Endothelial cell of umbilical vein (primary cell): ENCODE data around the gene TECTB. TPM values are rescaled to one million over a fixed set of nuclear protein-coding genes. Genes with fewer than 3 reads are reported as not detected.

ENCODE experiments used
- BruUV-seq: library from RNA; stranded (reverse); fragments of 400-500 nt; replicated peaks from 2 replicates; lab custom pipeline; 2021; lab: Mats Ljungman, UMichigan
- CTCF ChIA-PET: fragments of 300-600, 350-600 bp; sonication (Branson Sonifier 250); formaldehyde crosslinking; loops from one replicate; lab custom pipeline; 2021; ENCODE audit warnings: antibody characterized with exemption, inconsistent platforms; lab: Charles Lee
- POLR2A ChIA-PET: fragments of 300-600, 350-600 bp; sonication (Branson Sonifier 250); formaldehyde crosslinking; loops from one replicate; lab custom pipeline; 2021; ENCODE audit warnings: antibody characterized with exemption, inconsistent platforms; lab: Charles Lee
- DNase-seq: peaks from one replicate; pipeline ENCODE4 v3.0.0-alpha.2; 2011; ENCODE audit warnings: low read depth, low spot score
- FAIRE-seq: peaks from 2 replicates; lab custom pipeline; 2011; peaks lifted over from hg19 to GRCh38; lab: Jason Lieb, UNC
- H2AFZ ChIP-seq: 2 replicates; pipeline ENCODE4 v1.6.0; 2012; ENCODE audit warnings: low read depth, low read length, control low read depth, inconsistent platforms
- H3K27ac ChIP-seq: 2 replicates; pipeline ENCODE4 v1.5.1; 2011; ENCODE audit warnings: low read depth, mild to moderate bottlenecking, control low read depth, low read length, moderate library complexity; ENCODE audit not compliant: insufficient read depth
- H3K27me3 ChIP-seq, 2 experiments: 2 replicates each; pipeline versions ENCODE4 v1.6.0 to v1.6.1; 2011; ENCODE audit warnings: low read length in 2 of 2, mixed read lengths in 1 of 2; ENCODE audit not compliant: control insufficient read depth in 2 of 2, insufficient read depth in 2 of 2
- H3K36me3 ChIP-seq, 2 experiments: 2 replicates in 1 of 2; 3 replicates in 1 of 2; pipeline ENCODE4 v1.5.1; 2011; ENCODE audit warnings: low read length in 2 of 2, mild to moderate bottlenecking in 1 of 2, moderate library complexity in 1 of 2; ENCODE audit not compliant: control insufficient read depth in 2 of 2, insufficient read depth in 2 of 2; ENCODE audit errors: extremely low read depth in 1 of 2
- H3K4me1 ChIP-seq: 3 replicates; pipeline ENCODE4 v1.5.1; 2011; ENCODE audit warnings: mild to moderate bottlenecking, low read length; ENCODE audit not compliant: control insufficient read depth, insufficient read depth; ENCODE audit errors: extremely low read depth
- H3K4me2 ChIP-seq: 2 replicates; pipeline ENCODE4 v1.6.1; 2011; ENCODE audit warnings: low read length, control low read depth, mixed read lengths; ENCODE audit not compliant: insufficient read depth
- H3K4me3 ChIP-seq, 3 experiments: fragments of 200-600 bp in 1 of 3; sonication (generic), shearing (Covaris generic) in 1 of 3; replicated peaks in 1 of 3; 2 replicates each; pipeline ENCODE4 v1.5.1; 2011 to 2016; ENCODE audit warnings: control low read depth in 3 of 3, low read length in 3 of 3, mild to moderate bottlenecking in 2 of 3, inconsistent platforms in 1 of 3, low read depth in 1 of 3, moderate library complexity in 1 of 3; ENCODE audit not compliant: insufficient read depth in 1 of 3
- H3K79me2 ChIP-seq: 2 replicates; pipeline ENCODE4 v1.6.0; 2012; ENCODE audit warnings: low read length, inconsistent platforms; ENCODE audit not compliant: control insufficient read depth, insufficient read depth
- H3K9ac ChIP-seq: replicated peaks from 2 replicates; pipeline ENCODE3; 2011; ENCODE audit warnings: low read length, control low read depth; ENCODE audit not compliant: insufficient read depth; ENCODE audit errors: extremely low read depth
- H3K9me1 ChIP-seq: replicated peaks from 3 replicates; pipeline ENCODE4 v1.6.0; 2011; ENCODE audit warnings: mild to moderate bottlenecking, low read length; ENCODE audit not compliant: control insufficient read depth, insufficient read depth; ENCODE audit errors: extremely low read depth
- H3K9me3 ChIP-seq: replicated peaks from 2 replicates; pipeline ENCODE4 v1.5.1; 2012; ENCODE audit warnings: low read length, inconsistent platforms; ENCODE audit not compliant: control insufficient read depth, insufficient read depth
- H4K20me1 ChIP-seq: replicated peaks from 2 replicates; pipeline ENCODE3; 2011; ENCODE audit warnings: mild to moderate bottlenecking, low read length; ENCODE audit not compliant: control insufficient read depth, insufficient read depth; ENCODE audit errors: extremely low read depth
- EZH2 ChIP-seq: IDR thresholded peaks from 2 replicates; pipeline ENCODE4 v1.6.1; 2012; ENCODE audit warnings: borderline replicate concordance, low read depth, mild to moderate bottlenecking, moderate library complexity, low read length, inconsistent platforms; ENCODE audit not compliant: severe bottlenecking
- FOS ChIP-seq: IDR thresholded peaks from 2 replicates; pipeline ENCODE4 v1.6.1; 2011; ENCODE audit warnings: mild to moderate bottlenecking, low read length, moderate library complexity, borderline replicate concordance; ENCODE audit not compliant: insufficient read depth
- GATA2 ChIP-seq: IDR thresholded peaks from 2 replicates; pipeline ENCODE4 v1.7.0; 2011; ENCODE audit warnings: low read depth, mild to moderate bottlenecking, moderate library complexity, mixed read lengths, low read length; ENCODE audit not compliant: insufficient read length, insufficient read depth
- JUN ChIP-seq: IDR thresholded peaks from 2 replicates; pipeline ENCODE4 v1.6.1; 2011; ENCODE audit warnings: borderline replicate concordance, low read depth; ENCODE audit not compliant: insufficient read length, insufficient read depth
- MYC ChIP-seq: IDR thresholded peaks from one replicate; pipeline ENCODE4 v1.6.1; 2011; ENCODE audit warnings: mild to moderate bottlenecking, low read depth, low read length
- POLR2A ChIP-seq: IDR thresholded peaks from 2 replicates; pipeline ENCODE4 v1.6.1; 2012; ENCODE audit warnings: low read depth, mild to moderate bottlenecking, control low read depth, low read length
- POLR2AphosphoS5 ChIP-seq: IDR thresholded peaks from 2 replicates; pipeline ENCODE4 v1.6.1; 2012; ENCODE audit warnings: low read depth, mild to moderate bottlenecking, control low read depth, low read length, moderate library complexity; ENCODE audit not compliant: insufficient read depth
- dilution Hi-C: fragments of 300-500 bp; cut with MboI; formaldehyde crosslinking; loops from one replicate; pipeline ENCODE4 v1.15.0; 2019; ENCODE audit warnings: low sequenced_read_pairs; ENCODE audit not compliant: extremely low pct_ligation_motif_present
- intact Hi-C: fragments of 100-400 bp; cut with micrococcal nuclease; formaldehyde crosslinking; loops from one replicate; pipeline ENCODE4 v1.10.0; 2022
- polyA plus RNA-seq, 4 experiments: library from polyadenylated mRNA; depleted of rRNA in 3 of 4; stranded (reverse) in 3 of 4; unstranded in 1 of 4; fragments of >200 nt; gene quantifications; 2 replicates each; pipeline versions ENCODE4 v1.2.1 to v1.2.3, GENCODE V29; 2011 to 2012; ENCODE audit warnings: missing spikeins in 1 of 4
- total RNA-seq: library from RNA; stranded (reverse); gene quantifications from 2 replicates; pipeline ENCODE4 v1.2.3, GENCODE V29; 2021
- TF ChIP-seq, protein P1 (sequence below): IDR thresholded peaks from 2 replicates; pipeline ENCODE4 v1.6.1; 2011; ENCODE audit not compliant: insufficient read depth, insufficient read length
- TF ChIP-seq, protein P2 (sequence below), 2 donors: IDR thresholded peaks; 1 replicate in 1 of 2; 2 replicates in 1 of 2; pipeline ENCODE4 v1.5.1; 2011; ENCODE audit warnings: low read length in 2 of 2, mild to moderate bottlenecking in 2 of 2, moderate library complexity in 2 of 2, control low read depth in 1 of 2, inconsistent platforms in 1 of 2, low read depth in 1 of 2; ENCODE audit not compliant: insufficient read depth in 1 of 2; ENCODE audit errors: extremely low read depth in 1 of 2

Gene TECTB
- total and polyA plus RNA-seq, 2 donors (not counting 3 experiments of a cell fraction or from before 2014, with no cell fraction given) = not detected

DNA sequence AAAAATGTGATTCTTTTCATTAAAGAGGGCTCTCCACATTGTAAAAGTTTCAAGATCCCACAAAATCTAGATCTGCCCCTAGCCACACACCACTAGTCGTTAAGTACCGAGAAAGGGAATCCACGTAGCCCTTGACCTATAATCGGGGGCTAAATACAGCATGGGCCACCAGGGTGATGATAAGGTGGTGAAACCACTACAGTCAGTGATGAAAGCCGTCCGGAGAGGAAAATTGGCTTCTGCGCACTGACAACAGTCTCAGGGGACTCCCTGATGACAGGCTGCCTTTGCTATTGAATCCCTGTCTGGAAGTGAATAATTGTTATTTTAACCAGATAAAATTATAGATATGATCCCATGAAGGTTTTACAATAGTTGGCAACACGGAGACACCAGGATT, 4.6 kb downstream of the TECTB start:
- Histone ChIP-seq H3K9ac (no peak overlapping the region), H3K4me3 (no peak overlapping the region), H3K79me2 (no peaks in the 10 kb centered on the region), H4K20me1 (no peaks in the 10 kb centered on the region), H3K9me1 (no peaks in the 10 kb centered on the region), H3K9me3 (no peaks in the 10 kb centered on the region), H3K27ac (no peak overlapping the region), H3K36me3 (no peaks in the 10 kb centered on the region), H2AFZ (no peak overlapping the region), H3K27me3 (no peaks in the 10 kb centered on the region), H3K4me2 (no peak overlapping the region), H3K4me1 (no peaks in the 10 kb centered on the region)
- dilution Hi-C loops (no loop called here), intact Hi-C loops (no loop called here)
- TF ChIP-seq GATA2 (no peak), POLR2A (no peak), FOS (no peak), MYC (no peak), EZH2 (no peak), POLR2AphosphoS5 (no peak), JUN (no peak)
- TF ChIP-seq, protein P1, sequence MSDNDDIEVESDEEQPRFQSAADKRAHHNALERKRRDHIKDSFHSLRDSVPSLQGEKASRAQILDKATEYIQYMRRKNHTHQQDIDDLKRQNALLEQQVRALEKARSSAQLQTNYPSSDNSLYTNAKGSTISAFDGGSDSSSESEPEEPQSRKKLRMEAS = no peak
- TF ChIP-seq, protein P2, sequence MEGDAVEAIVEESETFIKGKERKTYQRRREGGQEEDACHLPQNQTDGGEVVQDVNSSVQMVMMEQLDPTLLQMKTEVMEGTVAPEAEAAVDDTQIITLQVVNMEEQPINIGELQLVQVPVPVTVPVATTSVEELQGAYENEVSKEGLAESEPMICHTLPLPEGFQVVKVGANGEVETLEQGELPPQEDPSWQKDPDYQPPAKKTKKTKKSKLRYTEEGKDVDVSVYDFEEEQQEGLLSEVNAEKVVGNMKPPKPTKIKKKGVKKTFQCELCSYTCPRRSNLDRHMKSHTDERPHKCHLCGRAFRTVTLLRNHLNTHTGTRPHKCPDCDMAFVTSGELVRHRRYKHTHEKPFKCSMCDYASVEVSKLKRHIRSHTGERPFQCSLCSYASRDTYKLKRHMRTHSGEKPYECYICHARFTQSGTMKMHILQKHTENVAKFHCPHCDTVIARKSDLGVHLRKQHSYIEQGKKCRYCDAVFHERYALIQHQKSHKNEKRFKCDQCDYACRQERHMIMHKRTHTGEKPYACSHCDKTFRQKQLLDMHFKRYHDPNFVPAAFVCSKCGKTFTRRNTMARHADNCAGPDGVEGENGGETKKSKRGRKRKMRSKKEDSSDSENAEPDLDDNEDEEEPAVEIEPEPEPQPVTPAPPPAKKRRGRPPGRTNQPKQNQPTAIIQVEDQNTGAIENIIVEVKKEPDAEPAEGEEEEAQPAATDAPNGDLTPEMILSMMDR (IDR thresholded peaks at IDR 0.05; ENCODE audit: extremely low read depth in 1 of 2, insufficient read depth in 1 of 2, low read depth in 1 of 2, low read length in 2 of 2) = no peak
- BruUV-seq = no TSS peak
- FAIRE-seq (no peak), DNase-seq (no peak)
- CTCF ChIA-PET = interaction anchor here (1.5 kb wide), 1 partner anchor 185 kb away, joined by 4 read pairs; no protein-coding TSS in a partner anchor
- POLR2A ChIA-PET = no interaction called here
